ENCODE measurements around the gene DAAM1.

The DAAM1 gene

DNA sequence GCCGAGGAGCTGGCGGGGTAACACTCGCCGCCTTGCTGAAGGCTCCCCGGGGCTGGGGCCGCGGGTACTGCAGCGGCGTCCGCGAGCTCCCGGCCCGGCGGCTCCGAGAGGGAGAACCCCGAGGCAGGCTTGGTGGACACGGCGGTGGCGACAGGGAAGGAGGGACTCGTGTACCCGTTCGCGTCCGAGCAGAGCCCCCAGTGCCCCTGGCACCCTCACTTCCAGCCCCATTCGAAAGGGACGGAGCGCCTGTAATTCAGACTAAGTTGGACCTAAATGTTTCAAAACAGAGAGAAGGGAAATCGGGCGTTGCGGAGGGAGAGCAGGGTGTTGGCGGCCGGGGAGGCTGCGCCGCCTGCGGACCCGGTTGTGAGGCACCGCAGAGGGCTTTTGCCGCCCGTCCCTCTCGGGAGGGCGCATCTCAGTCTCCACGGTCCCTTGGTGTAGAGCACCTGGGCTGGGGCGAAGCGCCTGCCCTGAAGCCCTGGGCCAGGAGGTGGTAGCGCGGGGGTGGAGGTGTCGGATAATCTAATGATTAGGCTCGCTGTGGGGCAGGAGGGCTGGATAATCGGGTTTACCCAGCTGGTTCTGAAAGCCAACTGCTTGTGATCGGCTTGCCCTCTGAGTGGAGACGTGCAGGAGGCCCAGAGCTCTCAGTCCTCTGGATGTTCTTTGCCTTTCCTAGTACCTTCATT lies 771 bp downstream of the DAAM1 start:
- DNase-seq = peak; percentile 35

GRCh38 chr14:59189786-59190368 lies 1.4 kb downstream of the DAAM1 start:
- peak; percentile 82 for DNase-seq

DNA sequence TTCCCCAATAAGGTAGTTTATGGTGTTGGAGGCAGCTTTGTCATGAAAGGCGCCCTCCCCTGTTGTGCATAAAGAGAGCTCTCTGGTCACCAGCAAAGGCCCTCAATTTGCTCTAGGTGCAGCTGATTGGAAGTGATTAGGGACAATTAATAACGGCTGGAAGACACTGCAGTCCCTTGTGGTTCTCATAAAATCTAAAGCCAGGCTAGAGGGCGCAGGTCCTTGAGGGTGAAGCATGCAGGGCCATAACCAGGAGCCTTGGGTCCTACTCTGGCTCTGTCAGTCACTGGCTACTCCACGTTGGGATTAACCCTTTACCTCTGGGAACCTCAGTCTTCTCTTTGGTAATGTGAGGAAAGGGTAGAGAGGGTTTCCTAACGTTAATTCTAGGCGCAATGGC lies 1.9 kb downstream of the DAAM1 start:
- DNase-seq = peak; percentile 36

GRCh38 chr14:59195912-59196311 lies 7.4 kb downstream of the DAAM1 start:
- no peak for DNase-seq

DNA sequence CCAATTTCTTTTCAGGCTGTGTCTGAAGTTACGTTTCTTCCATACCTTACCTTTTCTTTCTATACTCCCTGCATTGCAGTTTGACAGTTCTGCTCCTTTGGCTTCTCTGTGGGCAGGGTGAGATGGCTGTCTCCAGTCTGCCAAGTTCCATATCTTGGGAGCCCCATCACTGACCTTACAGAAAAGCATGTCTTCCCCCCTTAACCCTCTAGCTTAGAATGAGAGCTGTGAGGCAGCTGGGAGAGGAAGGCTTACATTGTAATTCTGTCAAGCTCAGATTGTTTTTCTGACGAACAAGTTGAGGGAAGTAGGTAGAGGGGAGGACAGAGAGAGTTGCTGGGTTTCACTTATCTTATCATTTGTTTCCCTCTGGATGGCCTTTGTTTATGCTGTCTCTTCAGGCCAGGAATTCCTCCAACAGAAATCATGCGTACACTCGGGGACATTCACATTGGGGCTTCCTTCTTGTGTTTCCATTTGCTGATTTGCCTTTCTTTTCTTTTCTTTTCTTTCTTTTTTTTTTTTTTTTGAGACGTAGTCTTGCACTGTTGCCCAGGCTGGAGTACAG lies 9.3 kb downstream of the DAAM1 start:
- no peak for DNase-seq

- DNase-seq = no peak
Measured at GRCh38 chr14:59199205-59199604, 10.7 kb downstream of the DAAM1 start.

- DNase-seq = no peak
Measured at GRCh38 chr14:59199614-59200013, 11.1 kb downstream of the DAAM1 start.

DNA sequence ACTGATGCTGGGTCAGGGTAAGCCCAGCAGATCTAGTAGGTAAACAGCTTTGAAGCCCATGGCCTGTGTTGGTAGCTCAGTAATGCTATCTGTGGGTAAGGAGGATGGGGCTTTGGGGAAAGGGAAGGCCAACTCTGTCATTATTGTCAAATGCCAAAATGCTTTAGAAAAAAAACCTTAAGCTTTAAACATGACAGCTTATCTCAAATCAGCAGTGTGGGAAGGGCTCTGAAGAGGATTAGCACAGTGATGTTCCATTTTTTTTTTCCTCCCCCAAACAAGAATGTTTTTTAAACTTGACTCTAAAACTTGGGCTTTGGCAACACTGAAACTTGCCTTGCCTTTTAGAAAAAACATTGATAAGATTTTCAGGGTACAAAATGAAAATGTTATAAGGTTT lies 11.7 kb downstream of the DAAM1 start:
- DNase-seq = no peak

DNA sequence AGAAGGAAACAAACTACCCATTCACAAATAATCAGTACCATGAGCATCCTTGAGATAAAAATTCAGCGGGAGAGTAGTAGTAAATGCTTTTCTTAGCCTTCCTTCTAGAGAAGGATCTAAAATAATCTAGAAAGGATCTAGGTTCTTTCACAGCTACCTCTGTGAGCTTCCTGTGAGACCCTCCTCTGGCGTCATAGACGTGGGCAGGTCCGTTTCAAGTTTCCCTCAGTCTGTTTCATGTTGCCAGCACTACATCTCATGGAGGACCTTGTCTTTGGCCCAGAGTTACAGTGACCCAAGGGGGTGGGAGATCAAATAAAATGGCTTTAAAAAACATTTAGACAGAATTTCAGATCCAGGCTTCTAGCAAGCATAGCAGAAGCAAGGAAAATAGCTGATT lies 13.6 kb downstream of the DAAM1 start:
- no peak for DNase-seq

DNA sequence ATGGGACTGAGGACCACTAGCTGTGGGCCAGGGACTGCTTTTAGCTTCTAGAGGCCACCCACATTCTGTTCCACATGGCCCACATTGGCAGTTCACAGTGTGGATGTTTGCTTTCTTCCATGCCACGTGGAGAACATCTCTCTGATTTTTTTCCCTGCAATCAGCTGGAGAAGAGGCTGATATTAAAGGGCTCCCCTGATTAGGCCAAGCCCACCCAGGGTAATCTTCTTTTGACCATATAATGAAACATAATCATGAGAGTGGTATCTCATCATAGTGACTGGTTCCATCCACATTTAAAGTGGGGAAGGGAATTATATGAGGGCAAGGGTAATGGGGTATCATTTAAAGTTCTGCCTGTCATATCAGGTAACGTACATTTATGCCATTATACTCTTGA lies 15.8 kb downstream of the DAAM1 start:
- no peak for DNase-seq

DNA sequence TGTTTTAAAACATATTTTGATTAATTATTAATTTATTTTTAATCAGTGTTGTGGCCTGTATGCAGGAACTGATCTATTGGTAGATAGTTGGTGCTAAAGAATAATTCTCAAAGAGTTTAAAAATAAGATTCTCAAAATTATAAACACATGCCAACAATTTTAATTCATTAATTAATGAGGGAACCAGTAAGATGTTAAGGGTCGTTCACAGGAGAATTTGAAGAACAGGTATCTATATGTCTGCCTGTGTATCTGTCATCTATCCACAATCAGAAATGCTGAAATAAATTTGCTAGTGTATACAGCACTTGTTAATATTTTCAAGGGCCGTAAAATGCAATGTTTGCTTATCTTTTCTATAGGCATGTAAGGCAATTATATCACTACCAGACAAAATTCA lies 18.4 kb downstream of the DAAM1 start:
- DNase-seq = no peak

DNA sequence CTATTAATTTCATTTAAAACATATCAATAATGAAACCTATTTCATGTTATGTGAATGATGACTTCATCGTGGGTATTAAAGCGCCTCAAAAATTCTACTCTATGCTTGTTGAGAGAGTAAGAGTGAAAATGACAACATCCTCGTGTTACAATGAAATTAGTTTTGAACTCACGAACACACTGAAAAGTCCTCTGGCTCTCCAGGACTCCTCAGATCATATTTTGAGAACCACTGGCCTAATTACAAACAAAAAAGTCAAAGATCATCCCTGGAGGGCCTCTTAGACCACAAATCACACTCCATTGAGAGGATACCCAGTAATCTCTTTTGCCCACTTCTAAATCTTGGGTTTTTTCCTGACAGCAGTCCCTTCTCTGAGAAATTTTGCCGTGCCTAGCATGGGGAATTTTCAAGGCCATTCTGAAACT lies 19.1 kb downstream of the DAAM1 start:
- no peak for DNase-seq

DNA sequence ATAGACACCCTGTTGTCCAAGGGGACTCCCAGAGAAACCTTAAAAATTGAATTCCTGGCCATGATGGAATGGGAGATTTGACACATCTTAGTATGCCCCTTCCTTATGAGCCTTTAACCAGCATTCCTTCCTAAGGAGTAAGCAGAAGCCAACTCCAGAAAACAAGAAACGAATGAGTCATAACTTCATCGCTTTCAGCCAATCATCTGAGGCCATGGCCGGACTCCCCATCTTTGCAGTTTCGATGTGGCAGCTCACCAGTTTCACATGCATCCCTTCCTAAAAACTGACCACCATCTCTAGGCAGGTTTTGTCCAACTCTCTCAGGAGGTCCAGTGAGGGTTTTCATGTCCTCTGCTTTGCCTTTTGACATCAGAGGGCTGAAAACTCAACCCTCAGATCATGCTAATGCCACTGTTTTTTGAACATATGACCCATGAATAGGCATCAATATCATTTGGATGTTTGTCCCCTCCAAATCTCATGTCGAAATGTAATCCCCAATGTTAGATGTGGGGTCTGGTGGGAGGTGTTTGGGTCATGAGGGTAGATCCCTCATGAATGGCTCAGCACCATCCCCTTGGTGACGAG lies 19.9 kb downstream of the DAAM1 start:
- DNase-seq = no peak

DNA sequence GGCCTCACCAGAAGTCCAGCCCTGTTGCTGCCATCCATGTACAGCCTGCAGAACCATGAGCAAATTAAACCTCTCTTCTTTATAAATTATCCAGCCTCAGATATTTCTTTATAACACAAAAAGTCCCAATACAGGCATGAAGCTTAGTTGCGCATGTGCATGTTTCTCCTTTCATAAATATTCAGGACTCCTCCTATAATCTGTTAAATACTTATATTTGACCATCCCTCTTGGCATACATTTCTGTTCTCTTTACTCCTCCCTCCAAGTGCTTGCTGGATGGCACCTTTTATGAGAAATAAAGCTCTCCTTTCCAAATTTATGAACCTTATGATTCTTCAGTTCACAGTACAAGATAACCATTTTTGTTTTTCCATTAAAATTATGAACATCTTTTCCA lies 20.5 kb downstream of the DAAM1 start:
- DNase-seq = no peak

- DNase-seq = no peak
Measured at GRCh38 chr14:59210621-59211020, 22.2 kb downstream of the DAAM1 start.

DNA sequence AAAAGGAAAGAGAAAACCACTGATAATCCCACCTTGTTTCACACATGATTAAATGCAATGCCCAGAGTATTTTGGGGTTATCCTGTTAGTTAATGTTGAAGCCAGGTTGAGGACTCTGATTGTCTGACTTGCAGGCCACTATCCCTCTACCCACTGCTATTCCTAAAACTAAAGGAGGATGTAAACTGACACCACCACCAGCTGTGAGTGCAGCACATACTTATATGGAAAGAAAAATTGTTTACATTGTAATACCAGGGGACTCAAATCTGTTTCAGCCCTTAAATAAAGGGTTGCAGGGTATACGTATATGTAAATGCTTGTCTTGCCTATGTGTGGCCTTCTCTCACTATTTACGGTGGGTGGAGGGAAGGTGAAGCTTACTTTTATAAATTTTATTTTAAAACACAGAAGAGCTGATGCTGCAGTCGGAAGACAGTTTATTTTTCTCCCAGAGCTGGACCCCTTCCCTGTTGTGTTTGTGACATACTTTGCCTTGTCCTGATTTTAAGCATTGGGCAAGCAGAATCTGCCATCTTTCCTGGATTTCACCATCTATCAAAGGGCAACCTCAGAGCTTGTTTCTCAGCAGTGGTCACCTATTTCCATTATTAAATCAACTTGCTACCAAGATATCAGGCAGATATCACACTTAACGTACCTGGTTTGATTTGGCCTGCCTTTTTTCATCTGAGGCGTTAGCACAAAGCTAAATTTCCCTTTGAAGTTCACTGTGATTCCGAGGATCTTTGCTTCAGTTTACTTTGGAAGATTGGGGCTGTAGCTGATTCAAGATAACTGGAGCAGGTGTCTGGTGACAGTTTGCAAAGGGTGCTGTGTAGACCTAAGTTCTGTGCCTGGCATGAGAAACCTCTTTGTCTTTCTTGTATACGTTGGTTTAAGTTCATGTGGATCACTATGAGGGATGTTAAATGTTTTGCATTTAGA lies 25.2 kb downstream of the DAAM1 start:
- DNase-seq = no peak

GRCh38 chr14:59214702-59215302 lies 26.3 kb downstream of the DAAM1 start:
- DNase-seq = no peak

DNA sequence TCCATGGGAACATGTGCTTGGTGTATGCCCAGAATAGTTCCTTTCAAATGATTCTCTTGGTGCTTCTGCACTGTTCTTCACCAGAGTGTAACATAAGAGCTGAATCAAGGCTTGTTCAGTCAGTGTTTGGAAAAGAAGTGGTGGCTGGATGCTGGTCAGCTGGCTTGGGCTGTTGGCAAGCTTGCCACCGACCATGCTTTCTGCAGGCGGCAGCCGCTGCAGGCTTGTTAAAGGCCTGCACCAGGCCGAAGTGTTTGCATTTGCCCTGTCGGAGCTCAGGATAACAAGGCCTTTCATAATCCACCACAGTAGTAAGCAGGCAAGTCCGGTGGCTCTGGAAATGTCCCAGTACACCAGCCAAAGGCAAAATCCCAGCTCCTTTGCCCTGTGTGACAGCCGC lies 26.9 kb downstream of the DAAM1 start:
- DNase-seq = no peak

DNA sequence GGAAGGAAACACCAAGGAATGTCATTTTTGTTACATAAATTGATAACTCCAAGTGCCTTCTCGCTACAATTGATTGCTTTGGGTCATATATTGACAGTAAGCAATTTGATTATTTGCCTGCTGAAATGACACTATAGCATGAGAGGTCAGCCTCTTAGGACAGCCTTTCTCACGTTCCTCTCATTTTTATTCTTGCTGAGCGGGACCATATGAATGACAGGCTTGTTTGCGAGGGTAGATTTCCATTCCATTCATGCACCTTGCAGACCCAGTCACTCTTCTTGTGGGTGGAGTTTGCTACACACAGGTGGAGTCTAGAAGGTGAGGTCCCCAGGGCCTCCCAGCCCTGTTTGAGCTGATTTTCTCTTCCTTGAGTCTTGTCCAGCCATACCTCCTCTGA lies 27.3 kb downstream of the DAAM1 start:
- DNase-seq = no peak

DNA sequence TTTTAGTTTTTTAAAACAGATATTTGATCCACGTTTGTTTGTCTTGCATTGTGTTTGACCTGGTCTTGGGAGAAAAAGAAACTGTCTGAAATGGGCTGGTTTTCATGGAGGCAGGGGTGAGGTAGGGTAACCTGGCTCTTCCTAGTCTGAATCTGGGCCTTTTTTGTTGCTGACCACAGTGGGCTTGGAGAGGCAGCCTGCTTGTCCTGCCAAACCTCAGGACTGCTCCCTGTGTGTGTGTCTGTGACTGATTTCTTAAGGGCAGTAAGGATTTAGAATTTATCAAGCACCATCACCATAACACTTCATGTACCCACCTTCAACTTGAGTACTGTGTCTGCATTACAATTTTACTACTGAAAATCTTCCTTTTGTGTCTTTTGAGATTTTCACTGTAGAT lies 28.5 kb downstream of the DAAM1 start:
- DNase-seq = no peak

DNA sequence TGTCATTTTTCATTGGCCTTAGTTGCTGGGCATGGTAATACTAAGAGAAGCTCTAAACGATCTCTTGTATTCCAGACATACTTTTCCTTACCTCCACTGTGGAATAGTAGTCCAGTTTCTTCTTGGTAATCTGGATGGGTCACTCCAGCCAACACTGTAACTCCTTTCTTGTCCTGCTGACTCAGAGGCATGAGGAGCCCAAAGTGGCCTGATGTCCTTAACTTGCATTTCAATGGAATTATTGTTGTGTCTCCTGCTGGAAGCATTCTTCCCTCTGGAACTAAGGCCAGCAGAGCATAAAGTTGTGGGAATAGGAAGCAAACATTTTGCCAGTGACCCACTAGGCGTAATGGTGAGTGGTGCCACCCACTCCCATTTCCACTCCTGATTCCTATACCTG lies 33.1 kb downstream of the DAAM1 start:
- no peak for DNase-seq

- no peak for DNase-seq
Measured at GRCh38 chr14:59224341-59224740, 35.9 kb downstream of the DAAM1 start.

GRCh38 chr14:59225281-59225680 lies 36.8 kb downstream of the DAAM1 start:
- DNase-seq = peak; percentile 11
